Measurements from ENCODE around the gene HS2ST1.

HS2ST1 gene

GRCh38 chr1:86871001-86871400 is 43.4 kb upstream of the HS2ST1 start:
- Histone ChIP-seq H3K4me1 (ENCODE audit: control insufficient read depth, insufficient read depth, low read length) (no peaks in the 10 kb centered on the region; the same call in 1 of the 2 replicates), H3K27ac (ENCODE audit: extremely low read depth, low read depth, low read length) (no peak overlapping the region), H3K9me3 (ENCODE audit: control insufficient read depth, insufficient read depth, low read depth, low read length) (no peaks in the 10 kb centered on the region), H3K36me3 (ENCODE audit: control insufficient read depth in 2 of 2, insufficient read depth in 1 of 2, low read length in 2 of 2) (peaks cover 0 to 3% of the 10 kb centered on the region in 2 experiments; a peak in 2 of 3 replicates), H3K4me3 (ENCODE audit: low read depth, low read length) (no peak overlapping the region)
- TF ChIP-seq ZNF280D (tag by site-specific recombination; IDR thresholded peaks at IDR 0.05) (no peak), ZNF521 (tag by site-specific recombination; IDR thresholded peaks at IDR 0.05) (no peak)
- ChIA-PET CTCF (no interaction called here), POLR2A (no interaction called here)

DNA sequence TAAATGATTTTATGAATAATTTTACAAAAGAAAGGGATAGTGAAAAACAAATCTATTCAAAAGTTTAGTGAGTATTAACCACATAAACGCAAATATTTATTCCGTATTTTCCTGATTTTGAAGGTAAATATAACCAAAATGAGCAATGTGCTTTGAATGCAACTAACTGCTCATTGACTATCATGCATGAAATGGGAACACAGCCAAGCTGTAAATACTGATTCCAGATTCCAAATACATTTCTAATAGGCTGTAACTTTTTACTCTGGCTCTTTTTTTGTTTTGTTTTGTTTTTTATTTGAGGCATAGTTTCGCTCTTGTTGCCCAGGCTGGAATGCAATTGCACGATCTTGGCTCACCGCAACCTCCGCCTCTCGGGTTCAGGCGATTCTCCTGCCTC is 42.3 kb upstream of the HS2ST1 start:
- Histone ChIP-seq H3K36me3 (ENCODE audit: control insufficient read depth in 2 of 2, insufficient read depth in 1 of 2, low read length in 2 of 2) (peaks cover 0 to 7% of the 10 kb centered on the region in 2 experiments; a peak in 2 of 3 replicates), H3K4me1 (ENCODE audit: control insufficient read depth, insufficient read depth, low read length) (no peaks in the 10 kb centered on the region; the same call in 1 of the 2 replicates), H3K4me3 (ENCODE audit: low read depth, low read length) (no peak overlapping the region), H3K27ac (ENCODE audit: extremely low read depth, low read depth, low read length) (no peak overlapping the region), H3K9me3 (ENCODE audit: control insufficient read depth, insufficient read depth, low read depth, low read length) (no peaks in the 10 kb centered on the region)
- ChIA-PET POLR2A (no interaction called here), CTCF (interaction anchor here (1.1 kb wide), 1 partner anchor 17 kb away, joined by 4 read pairs; no protein-coding TSS in a partner anchor)
- TF ChIP-seq, protein P1, sequence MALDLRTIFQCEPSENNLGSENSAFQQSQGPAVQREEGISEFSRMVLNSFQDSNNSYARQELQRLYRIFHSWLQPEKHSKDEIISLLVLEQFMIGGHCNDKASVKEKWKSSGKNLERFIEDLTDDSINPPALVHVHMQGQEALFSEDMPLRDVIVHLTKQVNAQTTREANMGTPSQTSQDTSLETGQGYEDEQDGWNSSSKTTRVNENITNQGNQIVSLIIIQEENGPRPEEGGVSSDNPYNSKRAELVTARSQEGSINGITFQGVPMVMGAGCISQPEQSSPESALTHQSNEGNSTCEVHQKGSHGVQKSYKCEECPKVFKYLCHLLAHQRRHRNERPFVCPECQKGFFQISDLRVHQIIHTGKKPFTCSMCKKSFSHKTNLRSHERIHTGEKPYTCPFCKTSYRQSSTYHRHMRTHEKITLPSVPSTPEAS (tag by site-specific recombination; IDR thresholded peaks at IDR 0.05), result no peak
- TF ChIP-seq, protein P2, sequence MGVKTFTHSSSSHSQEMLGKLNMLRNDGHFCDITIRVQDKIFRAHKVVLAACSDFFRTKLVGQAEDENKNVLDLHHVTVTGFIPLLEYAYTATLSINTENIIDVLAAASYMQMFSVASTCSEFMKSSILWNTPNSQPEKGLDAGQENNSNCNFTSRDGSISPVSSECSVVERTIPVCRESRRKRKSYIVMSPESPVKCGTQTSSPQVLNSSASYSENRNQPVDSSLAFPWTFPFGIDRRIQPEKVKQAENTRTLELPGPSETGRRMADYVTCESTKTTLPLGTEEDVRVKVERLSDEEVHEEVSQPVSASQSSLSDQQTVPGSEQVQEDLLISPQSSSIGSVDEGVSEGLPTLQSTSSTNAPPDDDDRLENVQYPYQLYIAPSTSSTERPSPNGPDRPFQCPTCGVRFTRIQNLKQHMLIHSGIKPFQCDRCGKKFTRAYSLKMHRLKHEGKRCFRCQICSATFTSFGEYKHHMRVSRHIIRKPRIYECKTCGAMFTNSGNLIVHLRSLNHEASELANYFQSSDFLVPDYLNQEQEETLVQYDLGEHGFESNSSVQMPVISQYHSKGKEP (tag by site-specific recombination; IDR thresholded peaks at IDR 0.05), result peak; percentile 19; the same call in 1 of the 2 replicates
- no peak for TF ChIP-seq SCRT2 (tag by site-specific recombination; IDR thresholded peaks at IDR 0.05)

GRCh38 chr1:86875722-86876121 is 38.7 kb upstream of the HS2ST1 start:
- Histone ChIP-seq H3K4me3 (ENCODE audit: low read depth, low read length) (no peak overlapping the region), H3K4me1 (ENCODE audit: control insufficient read depth, insufficient read depth, low read length) (no peaks in the 10 kb centered on the region), H3K27ac (ENCODE audit: extremely low read depth, low read depth, low read length) (no peak overlapping the region), H3K36me3 (ENCODE audit: control insufficient read depth in 2 of 2, insufficient read depth in 1 of 2, low read length in 2 of 2) (peaks cover 5 to 13% of the 10 kb centered on the region in 2 experiments; a peak in 2 of 3 replicates), H3K9me3 (ENCODE audit: control insufficient read depth, insufficient read depth, low read depth, low read length) (no peaks in the 10 kb centered on the region)
- ChIA-PET CTCF (interaction anchor here (1.3 kb wide), 1 partner anchor 29 kb away, joined by 4 read pairs; no protein-coding TSS in a partner anchor), POLR2A (no interaction called here)
- TF ChIP-seq, protein P2 (tag by site-specific recombination; IDR thresholded peaks at IDR 0.05), result no peak
- TF ChIP-seq ZNF112 (tag by site-specific recombination; IDR thresholded peaks at IDR 0.05) (no peak), ZNF221 (tag by site-specific recombination; IDR thresholded peaks at IDR 0.05; ENCODE audit: borderline replicate concordance) (no peak), GLI2 (tag by site-specific recombination; IDR thresholded peaks at IDR 0.05; ENCODE audit: borderline replicate concordance, low read depth) (no peak), SCRT1 (tag by site-specific recombination; IDR thresholded peaks at IDR 0.05; ENCODE audit: borderline replicate concordance) (no peak)
- TF ChIP-seq, protein P3, sequence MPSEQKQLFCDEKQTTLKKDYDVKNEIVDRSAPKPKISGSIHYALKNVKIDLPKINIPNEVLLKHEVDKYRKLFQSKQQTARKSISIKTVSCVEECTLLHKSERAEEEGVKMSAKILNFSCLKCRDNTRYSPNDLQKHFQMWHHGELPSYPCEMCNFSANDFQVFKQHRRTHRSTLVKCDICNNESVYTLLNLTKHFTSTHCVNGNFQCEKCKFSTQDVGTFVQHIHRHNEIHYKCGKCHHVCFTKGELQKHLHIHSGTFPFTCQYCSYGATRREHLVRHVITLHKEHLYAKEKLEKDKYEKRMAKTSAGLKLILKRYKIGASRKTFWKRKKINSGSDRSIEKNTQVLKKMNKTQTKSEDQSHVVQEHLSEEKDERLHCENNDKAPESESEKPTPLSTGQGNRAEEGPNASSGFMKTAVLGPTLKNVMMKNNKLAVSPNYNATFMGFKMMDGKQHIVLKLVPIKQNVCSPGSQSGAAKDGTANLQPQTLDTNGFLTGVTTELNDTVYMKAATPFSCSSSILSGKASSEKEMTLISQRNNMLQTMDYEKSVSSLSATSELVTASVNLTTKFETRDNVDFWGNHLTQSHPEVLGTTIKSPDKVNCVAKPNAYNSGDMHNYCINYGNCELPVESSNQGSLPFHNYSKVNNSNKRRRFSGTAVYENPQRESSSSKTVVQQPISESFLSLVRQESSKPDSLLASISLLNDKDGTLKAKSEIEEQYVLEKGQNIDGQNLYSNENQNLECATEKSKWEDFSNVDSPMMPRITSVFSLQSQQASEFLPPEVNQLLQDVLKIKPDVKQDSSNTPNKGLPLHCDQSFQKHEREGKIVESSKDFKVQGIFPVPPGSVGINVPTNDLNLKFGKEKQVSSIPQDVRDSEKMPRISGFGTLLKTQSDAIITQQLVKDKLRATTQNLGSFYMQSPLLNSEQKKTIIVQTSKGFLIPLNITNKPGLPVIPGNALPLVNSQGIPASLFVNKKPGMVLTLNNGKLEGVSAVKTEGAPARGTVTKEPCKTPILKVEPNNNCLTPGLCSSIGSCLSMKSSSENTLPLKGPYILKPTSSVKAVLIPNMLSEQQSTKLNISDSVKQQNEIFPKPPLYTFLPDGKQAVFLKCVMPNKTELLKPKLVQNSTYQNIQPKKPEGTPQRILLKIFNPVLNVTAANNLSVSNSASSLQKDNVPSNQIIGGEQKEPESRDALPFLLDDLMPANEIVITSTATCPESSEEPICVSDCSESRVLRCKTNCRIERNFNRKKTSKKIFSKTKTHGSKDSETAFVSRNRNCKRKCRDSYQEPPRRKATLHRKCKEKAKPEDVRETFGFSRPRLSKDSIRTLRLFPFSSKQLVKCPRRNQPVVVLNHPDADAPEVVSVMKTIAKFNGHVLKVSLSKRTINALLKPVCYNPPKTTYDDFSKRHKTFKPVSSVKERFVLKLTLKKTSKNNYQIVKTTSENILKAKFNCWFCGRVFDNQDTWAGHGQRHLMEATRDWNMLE (tag by site-specific recombination; conservative IDR thresholded peaks at IDR 0.05; ENCODE audit: low read depth), result no peak
- TF ChIP-seq, protein P4, sequence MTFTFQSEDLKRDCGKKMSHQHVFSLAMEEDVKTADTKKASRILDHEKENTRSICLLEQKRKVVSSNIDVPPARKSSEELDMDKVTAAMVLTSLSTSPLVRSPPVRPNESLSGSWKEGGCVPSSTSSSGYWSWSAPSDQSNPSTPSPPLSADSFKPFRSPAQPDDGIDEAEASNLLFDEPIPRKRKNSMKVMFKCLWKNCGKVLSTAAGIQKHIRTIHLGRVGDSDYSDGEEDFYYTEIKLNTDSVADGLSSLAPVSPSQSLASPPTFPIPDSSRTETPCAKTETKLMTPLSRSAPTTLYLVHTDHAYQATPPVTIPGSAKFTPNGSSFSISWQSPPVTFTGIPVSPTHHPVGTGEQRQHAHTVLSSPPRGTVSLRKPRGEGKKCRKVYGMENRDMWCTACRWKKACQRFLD (tag by site-specific recombination; IDR thresholded peaks at IDR 0.05), result no peak
